ENCODE data around the gene DHX9.

- no peak for TF ChIP-seq CTCF (IDR thresholded peaks at IDR 0.05)
- no peak for TF ChIP-seq POLR2A (IDR thresholded peaks at IDR 0.05)
These were observed 27.0 kb upstream of the DHX9 start for GRCh38 chr1:182811975-182812722.

Data from body of pancreas (tissue), 4 donors.